GM23338 (cell line): Measurements from ENCODE around the gene NCK2. TPM values are rescaled to one million over a fixed set of nuclear protein-coding genes. Genes with fewer than 3 reads are reported as not detected.

Experiments
- ATAC-seq: fragments of 200-7000 bp; cut with Tn5 transposase; 3 replicates; pipeline ENCODE4 v1.9.1; 2020
- DNase-seq: peaks from one replicate; pipeline ENCODE4 v3.0.0-alpha.2; 2015; ENCODE audit warnings: low spot score
- H2AFZ ChIP-seq: fragments of 200-600 bp; sonication (generic); 2 replicates; pipeline ENCODE4 v1.8.0; 2016; ENCODE audit warnings: antibody characterized with exemption, mild to moderate bottlenecking, moderate library complexity
- H3F3A ChIP-seq: fragments of 200-600 bp; sonication (generic); replicated peaks from 2 replicates; pipeline ENCODE4 v1.8.0; 2017; ENCODE audit warnings: antibody characterized with exemption, mixed run types, low read depth
- H3K27ac ChIP-seq: fragments of 200-600 bp; sonication (generic); 2 replicates; pipeline ENCODE4 v1.6.1; 2016; ENCODE audit warnings: low read depth
- H3K27me3 ChIP-seq: fragments of 200-600 bp; sonication (generic); 2 replicates; pipeline ENCODE4 v1.8.0; 2016; ENCODE audit warnings: mild to moderate bottlenecking, mixed run types, moderate library complexity; ENCODE audit not compliant: insufficient read depth
- H3K36me3 ChIP-seq: fragments of 200-600 bp; sonication (generic); 2 replicates; pipeline ENCODE4 v1.8.0; 2016; ENCODE audit warnings: mild to moderate bottlenecking; ENCODE audit not compliant: insufficient read depth
- H3K4me1 ChIP-seq: fragments of 200-600 bp; sonication (generic); 2 replicates; pipeline ENCODE4 v1.8.0; 2016; ENCODE audit warnings: mild to moderate bottlenecking, moderate library complexity; ENCODE audit not compliant: insufficient read depth
- H3K4me2 ChIP-seq: fragments of 200-600 bp; sonication (generic); 2 replicates; pipeline ENCODE4 v1.7.1; 2017; ENCODE audit warnings: mixed run types
- H3K4me3 ChIP-seq: fragments of 200-600 bp; sonication (generic); 2 replicates; pipeline ENCODE4 v1.6.1; 2016; ENCODE audit warnings: mixed run types
- H3K79me2 ChIP-seq: fragments of 200-600 bp; sonication (generic); replicated peaks from 2 replicates; pipeline ENCODE4 v1.8.0; 2017; ENCODE audit warnings: mild to moderate bottlenecking; ENCODE audit not compliant: insufficient read depth
- H3K9me2 ChIP-seq: fragments of 200-600 bp; sonication (generic); 2 replicates; pipeline ENCODE4 v1.8.0; 2017; ENCODE audit not compliant: insufficient read depth
- H4K20me1 ChIP-seq: fragments of 200-600 bp; sonication (generic); replicated peaks from 2 replicates; pipeline ENCODE4 v1.8.0; 2017; ENCODE audit warnings: mild to moderate bottlenecking; ENCODE audit not compliant: insufficient read depth
- H3K27ac Mint-ChIP-seq: 2 replicates; pipeline ENCODE4 v1.8.0; 2020; ENCODE audit warnings: inconsistent platforms, mild to moderate bottlenecking, moderate library complexity, mixed read lengths
- H3K27me3 Mint-ChIP-seq: 3 replicates; pipeline ENCODE4 v1.8.0; 2022; ENCODE audit warnings: low read depth, mild to moderate bottlenecking, moderate library complexity, mixed read lengths, inconsistent platforms; ENCODE audit not compliant: insufficient read depth, poor library complexity
- H3K36me3 Mint-ChIP-seq: 3 replicates; pipeline ENCODE4 v1.8.0; 2021; ENCODE audit warnings: low read depth, mild to moderate bottlenecking, inconsistent platforms, moderate library complexity, mixed read lengths
- H3K4me1 Mint-ChIP-seq: 3 replicates; pipeline ENCODE4 v1.8.0; 2020; ENCODE audit warnings: mild to moderate bottlenecking, inconsistent platforms, mixed read lengths
- H3K4me3 Mint-ChIP-seq: 3 replicates; pipeline ENCODE4 v1.8.0; 2021; ENCODE audit warnings: moderate library complexity, mild to moderate bottlenecking, inconsistent platforms, mixed read lengths
- H3K9me3 Mint-ChIP-seq: 3 replicates; pipeline ENCODE4 v1.8.0; 2020; ENCODE audit warnings: moderate library complexity, mild to moderate bottlenecking, inconsistent platforms, mixed read lengths
- CREB1 ChIP-seq: fragments of 250-450 bp; sonication (Bioruptor Pico); IDR thresholded peaks from 2 replicates; pipeline ENCODE4 v1.5.0; 2020; ENCODE audit warnings: low read depth, mild to moderate bottlenecking, moderate library complexity
- CTCF ChIP-seq, 2 experiments: fragments of 200-600 bp in 1 of 2; sonication (generic) in 1 of 2; conservative IDR thresholded peaks; 2 replicates each; pipeline versions ENCODE4 v1.5.1 to v1.6.1; 2016 to 2017; ENCODE audit warnings: antibody characterized with exemption in 2 of 2, low read depth in 2 of 2, mild to moderate bottlenecking in 2 of 2, moderate library complexity in 1 of 2
- REST ChIP-seq: IDR thresholded peaks from one replicate; pipeline ENCODE4 v1.6.1; 2018; ENCODE audit warnings: antibody characterized with exemption; ENCODE audit not compliant: unreplicated experiment
- polyA plus RNA-seq: library from polyadenylated mRNA; unstranded; fragments of >200 nt; fragmentation: Nextera tagmentation; extraction: Ambion mirVana; gene quantifications from 2 replicates; pipeline ENCODE4 v1.2.1, GENCODE V29; 2016
- total RNA-seq: library from RNA; depleted of rRNA; stranded (reverse); fragments of >200 nt; shearing (Covaris generic); gene quantifications from 2 replicates; pipeline ENCODE4 v1.2.3, GENCODE V29; 2014
- TF ChIP-seq, protein P1 (sequence below): fragments of 250-450 bp; sonication (Bioruptor Pico); IDR thresholded peaks from 2 replicates; pipeline ENCODE4 v1.5.0; 2020; ENCODE audit warnings: mild to moderate bottlenecking, moderate library complexity

The NCK2 gene
- total and polyA plus RNA-seq, 2 experiments from 2014 or later = 26.9 to 59.9 TPM

DNA sequence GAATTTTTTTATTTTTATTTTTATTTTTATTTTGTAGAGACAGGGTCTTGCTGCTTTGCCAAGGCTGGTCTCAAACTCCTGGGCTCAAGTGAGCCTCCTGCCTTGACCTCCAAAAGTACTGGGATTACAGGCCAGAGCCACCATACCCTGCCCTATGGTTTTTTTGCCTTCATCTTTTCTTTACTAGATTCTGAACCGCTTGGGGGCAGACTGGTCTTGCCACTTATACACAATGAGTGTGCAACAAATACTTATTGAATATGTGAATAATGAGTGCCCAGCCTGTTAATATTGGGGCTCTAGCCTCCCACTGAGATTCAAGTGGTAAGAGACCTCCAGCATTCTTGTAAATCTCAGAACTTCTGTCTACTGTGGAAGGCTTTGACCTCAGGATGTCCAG lies 3.9 kb downstream of the NCK2 start:
- H4K20me1 ChIP-seq = peaks cover 37% of the 10 kb centered on the region
- no peak for DNase-seq
- Mint-ChIP-seq H3K4me1 (peaks cover 39% of the 10 kb centered on the region), H3K4me3 (no peak overlapping the region), H3K9me3 (peaks cover 3% of the 10 kb centered on the region; the same call in 1 of the 3 replicates), H3K27ac (no peak overlapping the region), H3K36me3 (peaks cover 19% of the 10 kb centered on the region), H3K27me3 (peaks cover 10% of the 10 kb centered on the region)
- no peak overlapping the region for H3K4me3 ChIP-seq
- H3F3A ChIP-seq = peaks cover 11% of the 10 kb centered on the region; the same call in 1 of the 2 replicates
- no peak overlapping the region for H3K4me2 ChIP-seq
- no peak for ATAC-seq
- H3K27ac ChIP-seq = no peak overlapping the region
- 0 out of 2 replicates have a peak, but pooled peaks cover 2% of the 10 kb centered on the region for H3K9me2 ChIP-seq
- H3K27me3 ChIP-seq = no peaks in the 10 kb centered on the region
- TF ChIP-seq, protein P1, sequence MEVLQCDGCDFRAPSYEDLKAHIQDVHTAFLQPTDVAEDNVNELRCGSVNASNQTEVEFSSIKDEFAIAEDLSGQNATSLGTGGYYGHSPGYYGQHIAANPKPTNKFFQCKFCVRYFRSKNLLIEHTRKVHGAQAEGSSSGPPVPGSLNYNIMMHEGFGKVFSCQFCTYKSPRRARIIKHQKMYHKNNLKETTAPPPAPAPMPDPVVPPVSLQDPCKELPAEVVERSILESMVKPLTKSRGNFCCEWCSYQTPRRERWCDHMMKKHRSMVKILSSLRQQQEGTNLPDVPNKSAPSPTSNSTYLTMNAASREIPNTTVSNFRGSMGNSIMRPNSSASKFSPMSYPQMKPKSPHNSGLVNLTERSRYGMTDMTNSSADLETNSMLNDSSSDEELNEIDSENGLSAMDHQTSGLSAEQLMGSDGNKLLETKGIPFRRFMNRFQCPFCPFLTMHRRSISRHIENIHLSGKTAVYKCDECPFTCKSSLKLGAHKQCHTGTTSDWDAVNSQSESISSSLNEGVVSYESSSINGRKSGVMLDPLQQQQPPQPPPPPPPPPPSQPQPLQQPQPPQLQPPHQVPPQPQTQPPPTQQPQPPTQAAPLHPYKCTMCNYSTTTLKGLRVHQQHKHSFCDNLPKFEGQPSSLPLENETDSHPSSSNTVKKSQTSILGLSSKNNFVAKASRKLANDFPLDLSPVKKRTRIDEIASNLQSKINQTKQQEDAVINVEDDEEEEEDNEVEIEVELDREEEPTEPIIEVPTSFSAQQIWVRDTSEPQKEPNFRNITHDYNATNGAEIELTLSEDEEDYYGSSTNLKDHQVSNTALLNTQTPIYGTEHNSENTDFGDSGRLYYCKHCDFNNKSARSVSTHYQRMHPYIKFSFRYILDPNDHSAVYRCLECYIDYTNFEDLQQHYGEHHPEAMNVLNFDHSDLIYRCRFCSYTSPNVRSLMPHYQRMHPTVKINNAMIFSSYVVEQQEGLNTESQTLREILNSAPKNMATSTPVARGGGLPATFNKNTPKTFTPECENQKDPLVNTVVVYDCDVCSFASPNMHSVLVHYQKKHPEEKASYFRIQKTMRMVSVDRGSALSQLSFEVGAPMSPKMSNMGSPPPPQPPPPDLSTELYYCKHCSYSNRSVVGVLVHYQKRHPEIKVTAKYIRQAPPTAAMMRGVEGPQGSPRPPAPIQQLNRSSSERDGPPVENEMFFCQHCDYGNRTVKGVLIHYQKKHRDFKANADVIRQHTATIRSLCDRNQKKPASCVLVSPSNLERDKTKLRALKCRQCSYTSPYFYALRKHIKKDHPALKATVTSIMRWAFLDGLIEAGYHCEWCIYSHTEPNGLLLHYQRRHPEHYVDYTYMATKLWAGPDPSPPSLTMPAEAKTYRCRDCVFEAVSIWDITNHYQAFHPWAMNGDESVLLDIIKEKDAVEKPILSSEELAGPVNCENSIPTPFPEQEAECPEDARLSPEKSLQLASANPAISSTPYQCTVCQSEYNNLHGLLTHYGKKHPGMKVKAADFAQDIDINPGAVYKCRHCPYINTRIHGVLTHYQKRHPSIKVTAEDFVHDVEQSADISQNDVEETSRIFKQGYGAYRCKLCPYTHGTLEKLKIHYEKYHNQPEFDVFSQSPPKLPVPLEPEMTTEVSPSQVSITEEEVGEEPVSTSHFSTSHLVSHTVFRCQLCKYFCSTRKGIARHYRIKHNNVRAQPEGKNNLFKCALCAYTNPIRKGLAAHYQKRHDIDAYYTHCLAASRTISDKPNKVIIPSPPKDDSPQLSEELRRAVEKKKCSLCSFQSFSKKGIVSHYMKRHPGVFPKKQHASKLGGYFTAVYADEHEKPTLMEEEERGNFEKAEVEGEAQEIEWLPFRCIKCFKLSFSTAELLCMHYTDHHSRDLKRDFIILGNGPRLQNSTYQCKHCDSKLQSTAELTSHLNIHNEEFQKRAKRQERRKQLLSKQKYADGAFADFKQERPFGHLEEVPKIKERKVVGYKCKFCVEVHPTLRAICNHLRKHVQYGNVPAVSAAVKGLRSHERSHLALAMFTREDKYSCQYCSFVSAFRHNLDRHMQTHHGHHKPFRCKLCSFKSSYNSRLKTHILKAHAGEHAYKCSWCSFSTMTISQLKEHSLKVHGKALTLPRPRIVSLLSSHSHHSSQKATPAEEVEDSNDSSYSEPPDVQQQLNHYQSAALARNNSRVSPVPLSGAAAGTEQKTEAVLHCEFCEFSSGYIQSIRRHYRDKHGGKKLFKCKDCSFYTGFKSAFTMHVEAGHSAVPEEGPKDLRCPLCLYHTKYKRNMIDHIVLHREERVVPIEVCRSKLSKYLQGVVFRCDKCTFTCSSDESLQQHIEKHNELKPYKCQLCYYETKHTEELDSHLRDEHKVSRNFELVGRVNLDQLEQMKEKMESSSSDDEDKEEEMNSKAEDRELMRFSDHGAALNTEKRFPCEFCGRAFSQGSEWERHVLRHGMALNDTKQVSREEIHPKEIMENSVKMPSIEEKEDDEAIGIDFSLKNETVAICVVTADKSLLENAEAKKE (CRISPR knock-in tag) = no peak
- no peak for TF ChIP-seq REST
- peak; percentile 9 to 35; a peak in 2 of 4 replicates for TF ChIP-seq CTCF (conservative IDR thresholded peaks at IDR 0.05; ENCODE audit: low read depth in 2 of 2)
- no peak for TF ChIP-seq CREB1 (CRISPR knock-in tag)
- no peaks in the 10 kb centered on the region for H3K36me3 ChIP-seq
- H3K79me2 ChIP-seq = peaks cover 81% of the 10 kb centered on the region
- peaks cover 30% of the 10 kb centered on the region for H3K4me1 ChIP-seq
- H2AFZ ChIP-seq = no peak overlapping the region
